HepG2 (cell line): Measurements from ENCODE around the gene DCAF6. TPM values are rescaled to one million over a fixed set of nuclear protein-coding genes. Genes with fewer than 3 reads are reported as not detected.

ENCODE experiments used
- AGO1 ChIP-seq: fragments of 200-400 bp; formaldehyde crosslinking; IDR thresholded peaks from 2 replicates; pipeline ENCODE4 v1.6.1; 2017; ENCODE audit warnings: mild to moderate bottlenecking, low read depth, low read length, moderate library complexity; ENCODE audit not compliant: poor library complexity, severe bottlenecking
- ARNTL ChIP-seq: sonication (generic); formaldehyde crosslinking; IDR thresholded peaks from 2 replicates; pipeline ENCODE4 v1.4.0; 2020; ENCODE audit warnings: mild to moderate bottlenecking, missing genetic modification reagents
- IKZF5 ChIP-seq: IDR thresholded peaks from 2 replicates; pipeline ENCODE4 v1.6.1; 2018; ENCODE audit warnings: missing genetic modification reagents, mild to moderate bottlenecking, missing compliant biosample characterization
- KAT2B ChIP-seq: fragments of 150-350 bp; IDR thresholded peaks from 2 replicates; pipeline ENCODE4 v1.6.1; 2014; ENCODE audit warnings: low read depth, low read length, borderline replicate concordance
- KIAA2018 ChIP-seq: sonication (generic); formaldehyde crosslinking; IDR thresholded peaks from 2 replicates; pipeline ENCODE4 v1.5.0; 2020; ENCODE audit warnings: mild to moderate bottlenecking, missing genetic modification reagents, borderline replicate concordance
- NCOR1 ChIP-seq: fragments of 200-600 bp; sonication (generic); IDR thresholded peaks from 2 replicates; pipeline ENCODE4 v1.7.0; 2017; ENCODE audit warnings: antibody characterized with exemption, low read length, borderline replicate concordance
- SOX6 ChIP-seq, 2 experiments: fragments of 450-650 bp in 1 of 2; sonication (generic) in 1 of 2; formaldehyde crosslinking in 1 of 2; IDR thresholded peaks; 2 replicates each; pipeline versions ENCODE4 v1.4.0 to v1.6.1; 2017 to 2020; ENCODE audit warnings: antibody characterized with exemption in 1 of 2, mild to moderate bottlenecking in 1 of 2, missing genetic modification reagents in 1 of 2
- SRSF9 ChIP-seq: fragments of 200-400 bp; formaldehyde crosslinking; IDR thresholded peaks from 2 replicates; pipeline ENCODE4 v1.6.1; 2018; ENCODE audit warnings: borderline replicate concordance, mild to moderate bottlenecking, low read depth, low read length; ENCODE audit not compliant: insufficient read depth, poor library complexity, severe bottlenecking
- ZFY ChIP-seq: sonication (generic); formaldehyde crosslinking; IDR thresholded peaks from 2 replicates; pipeline ENCODE4 v1.4.0; 2020; ENCODE audit warnings: missing genetic modification reagents
- ZNF574 ChIP-seq: sonication (generic); formaldehyde crosslinking; IDR thresholded peaks from 2 replicates; pipeline ENCODE4 v1.4.0; 2020; ENCODE audit warnings: missing genetic modification reagents
- polyA plus RNA-seq, 8 experiments: library from polyadenylated mRNA; depleted of rRNA in 3 of 8; stranded (reverse) in 7 of 8; unstranded in 1 of 8; fragments of >200 nt; fragmentation: Illumina TruSeq in 4 of 8; extraction: Trizol in 4 of 8; gene quantifications; 2 replicates each; pipeline versions ENCODE4 v1.2.1 to v1.2.3, GENCODE V29; 2011 to 2016; ENCODE audit warnings: low read depth in 4 of 8, missing spikeins in 1 of 8, mixed read lengths in 1 of 8; ENCODE audit not compliant: insufficient read depth in 1 of 8
- total RNA-seq, 5 experiments: library from RNA; depleted of rRNA; stranded (reverse); fragments of >200 nt; fragmentation: Illumina TruSeq; extraction: Trizol; gene quantifications; 2 replicates each; pipeline ENCODE4 v1.2.3, GENCODE V29; 2016; ENCODE audit warnings: low read depth in 1 of 5

Gene DCAF6
- total and polyA plus RNA-seq, 2 of the 13 experiments (the other 11 are each of a cell fraction or from before 2014, with no cell fraction given), result 24.7 to 33.7 TPM

GRCh38 chr1:168009322-168009721 lies 72.8 kb downstream of the DCAF6 start (continued):
- no peak for TF ChIP-seq KIAA2018
- no peak for TF ChIP-seq ARNTL
- no peak for TF ChIP-seq NCOR1
- no peak for TF ChIP-seq KAT2B
- no peak for TF ChIP-seq ZNF574 (CRISPR knock-in tag)
- no peak for TF ChIP-seq IKZF5 (CRISPR knock-in tag)
- TF ChIP-seq SOX6 (IDR thresholded peaks at IDR 0.05), result no peak
- TF ChIP-seq SOX6 (CRISPR knock-in tag; IDR thresholded peaks at IDR 0.05), result no peak
- TF ChIP-seq AGO1, result no peak
- TF ChIP-seq SRSF9, result no peak
- no peak for TF ChIP-seq ZFY (CRISPR knock-in tag)
- TF ChIP-seq, all 625 proteins: peak for 0
